Limb (tissue), 2 donors: Measurements from ENCODE around the gene C16orf87.
A peak's percentile ranks its signal among the peaks of the same experiment; 100 is the strongest.
"Not testable (repeated sequence)": the region's sequence is repeated elsewhere in the genome, so short reads cannot be mapped to it uniquely, and the experiment has no call there.

Source experiments
- DNase-seq, 2 donors: peaks; one replicate each; pipeline ENCODE4 v3.0.0-alpha.2; 2016; ENCODE audit errors: extremely low spot score in 2 of 2

Gene C16orf87, protein sequence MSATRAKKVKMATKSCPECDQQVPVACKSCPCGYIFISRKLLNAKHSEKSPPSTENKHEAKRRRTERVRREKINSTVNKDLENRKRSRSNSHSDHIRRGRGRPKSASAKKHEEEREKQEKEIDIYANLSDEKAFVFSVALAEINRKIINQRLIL

DNA sequence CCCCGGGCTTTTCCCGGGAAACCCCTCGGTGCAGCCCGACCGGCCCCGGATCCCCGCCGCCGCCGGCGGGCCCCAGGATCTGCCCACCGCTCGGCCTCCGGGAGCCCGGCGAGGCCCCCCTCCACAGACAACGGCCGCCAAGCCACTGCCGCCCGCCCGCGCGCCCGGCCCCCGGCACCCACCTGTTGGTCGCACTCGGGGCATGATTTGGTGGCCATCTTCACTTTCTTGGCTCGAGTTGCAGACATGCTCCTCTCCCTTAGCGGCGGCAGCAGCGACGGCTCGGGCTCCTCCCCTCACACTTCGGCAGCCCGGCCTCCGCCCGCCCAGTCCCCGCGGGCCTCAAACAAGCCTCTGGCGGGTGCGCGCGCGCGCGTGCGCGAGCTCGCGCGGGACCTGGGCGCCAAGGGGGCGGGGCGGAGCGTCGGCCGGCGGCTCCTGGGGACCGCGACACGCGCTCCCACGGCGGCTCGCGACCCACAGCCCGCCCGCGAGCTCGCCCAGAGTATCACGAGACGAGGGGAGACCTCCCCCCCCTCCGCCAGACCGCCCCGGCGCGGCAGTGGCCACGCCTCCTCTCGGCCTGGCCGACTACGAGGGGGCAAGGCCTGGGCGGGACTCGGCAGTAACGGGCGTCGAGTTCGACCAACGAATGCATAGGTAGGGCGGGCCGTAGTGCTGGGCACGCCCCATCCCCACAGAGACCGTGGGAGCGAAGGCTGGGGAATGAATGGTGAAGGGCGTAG lies at the start of gene C16orf87:
Gene C16orf87 (minus strand): TSS at position 279 of the 746 bp plus-strand sequence. CDS start 31 bp downstream, at position 248.
- DNase-seq = peak; percentile 93 to 96

DNA sequence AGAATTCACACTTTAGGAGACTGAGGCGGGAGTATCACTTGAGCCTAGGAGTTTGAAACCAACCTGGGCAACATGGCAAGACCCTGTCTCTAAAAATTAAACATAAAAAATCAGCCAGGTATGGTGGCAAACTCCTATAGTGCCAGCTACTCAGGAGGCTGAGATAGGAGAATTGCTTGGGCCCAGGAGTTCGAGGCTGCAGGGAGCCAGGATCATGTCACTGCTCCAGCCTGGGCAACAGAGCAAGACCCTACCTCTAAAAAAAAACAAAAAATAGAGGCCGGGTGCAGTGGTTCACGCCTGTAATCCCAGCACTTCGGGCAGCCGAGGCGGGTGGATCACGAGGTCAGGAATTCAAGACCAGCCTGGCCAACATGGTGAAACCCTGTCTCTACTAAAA lies 44.3 kb upstream of the C16orf87 start:
- DNase-seq = no peak

DNA sequence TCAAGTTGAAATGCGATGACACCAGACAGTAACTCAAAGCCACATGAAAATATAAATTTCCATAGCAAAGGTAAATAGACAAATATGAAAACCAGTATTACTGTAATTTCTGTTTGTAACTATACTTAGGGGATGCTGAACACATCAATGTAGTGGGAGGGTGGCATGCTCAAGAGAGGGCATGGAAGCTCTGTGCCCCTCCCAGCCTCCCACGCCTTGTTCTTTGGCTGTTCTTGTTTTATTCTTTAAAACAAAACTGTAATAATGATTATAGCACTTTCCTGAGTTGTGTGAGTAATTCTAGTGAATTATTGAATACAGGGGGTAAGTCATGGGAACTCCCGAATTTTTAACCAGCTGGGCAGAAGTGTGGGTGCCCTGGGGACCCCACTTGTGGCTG lies 42.2 kb upstream of the C16orf87 start:
- DNase-seq = no peak

DNA sequence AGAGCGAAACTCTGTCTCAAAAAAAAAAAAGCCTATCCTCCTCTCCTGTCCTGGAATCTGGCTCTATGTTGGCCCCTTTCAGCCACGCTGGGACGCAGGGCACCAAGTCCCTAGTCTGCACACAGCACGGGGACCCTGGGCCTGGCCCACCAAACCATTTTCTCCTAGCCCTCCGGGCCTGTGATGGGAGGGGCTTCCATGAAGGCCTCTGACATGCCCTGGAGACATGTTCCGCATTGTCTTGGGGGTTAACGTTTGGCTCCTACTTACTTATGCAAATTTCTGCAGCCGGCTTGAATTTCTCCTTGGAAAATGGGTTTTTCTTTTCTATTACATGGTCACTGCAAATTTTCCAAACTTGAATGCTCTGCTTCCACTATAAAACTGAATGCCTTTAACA lies 40.6 kb upstream of the C16orf87 start:
- DNase-seq = no peak

DNA sequence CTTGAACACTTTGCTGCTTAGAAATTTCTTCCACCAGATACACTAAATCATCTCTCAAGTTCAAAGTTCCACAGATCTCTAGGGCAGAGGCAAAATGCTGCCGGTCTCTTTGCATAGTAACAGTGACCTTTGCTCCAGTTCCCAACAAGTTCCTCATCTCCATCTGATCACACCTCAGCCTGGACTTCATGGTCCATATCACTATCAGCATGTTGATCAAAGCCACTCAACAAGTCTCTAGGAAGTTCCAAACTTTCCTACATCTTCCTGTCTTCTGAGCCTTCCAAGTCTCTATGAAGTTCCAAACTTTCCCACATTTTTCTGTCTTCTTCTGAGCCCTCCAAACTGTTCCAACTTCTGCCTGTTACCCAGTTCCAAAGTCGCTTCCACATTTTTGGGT lies 37.9 kb upstream of the C16orf87 start:
- DNase-seq = not testable (repeated sequence)

DNA sequence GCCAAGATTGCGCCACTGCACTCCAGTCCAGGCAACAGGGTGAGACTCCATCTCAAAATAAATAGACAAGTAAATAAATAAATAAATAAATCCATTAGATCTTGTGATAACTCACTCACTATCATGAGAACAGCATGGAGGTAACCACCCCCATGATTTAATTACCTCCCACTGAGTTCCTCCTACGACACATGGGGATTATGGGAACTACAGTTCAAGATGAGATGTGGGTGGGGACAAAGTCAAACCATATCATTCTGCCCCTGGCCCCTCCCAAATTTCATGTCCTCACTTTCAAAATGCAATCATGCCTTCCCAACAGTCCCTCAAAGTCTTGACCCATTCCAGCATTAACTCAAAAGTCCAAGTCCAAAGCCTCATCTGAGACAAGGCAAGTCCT lies 36.5 kb upstream of the C16orf87 start:
- not testable (repeated sequence) for DNase-seq

DNA sequence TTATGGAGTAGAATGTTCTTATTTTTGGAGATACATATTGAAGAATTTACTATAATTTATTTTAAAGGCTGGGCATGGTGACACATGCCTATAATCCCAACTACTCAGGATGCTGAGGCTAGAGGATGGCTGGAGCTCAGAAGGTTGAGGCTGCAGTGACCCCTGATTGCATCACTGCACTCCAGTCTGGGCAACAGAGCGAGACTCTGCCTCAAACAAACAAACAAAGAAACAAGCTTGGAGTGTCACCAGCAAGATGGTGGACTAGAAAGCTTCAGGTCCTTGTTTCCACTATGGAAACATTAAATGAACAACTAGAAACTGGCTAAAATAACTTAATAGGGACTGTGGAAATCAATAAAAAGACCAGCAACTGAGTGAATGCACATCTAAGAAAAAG lies 35.3 kb upstream of the C16orf87 start:
- DNase-seq = no peak

DNA sequence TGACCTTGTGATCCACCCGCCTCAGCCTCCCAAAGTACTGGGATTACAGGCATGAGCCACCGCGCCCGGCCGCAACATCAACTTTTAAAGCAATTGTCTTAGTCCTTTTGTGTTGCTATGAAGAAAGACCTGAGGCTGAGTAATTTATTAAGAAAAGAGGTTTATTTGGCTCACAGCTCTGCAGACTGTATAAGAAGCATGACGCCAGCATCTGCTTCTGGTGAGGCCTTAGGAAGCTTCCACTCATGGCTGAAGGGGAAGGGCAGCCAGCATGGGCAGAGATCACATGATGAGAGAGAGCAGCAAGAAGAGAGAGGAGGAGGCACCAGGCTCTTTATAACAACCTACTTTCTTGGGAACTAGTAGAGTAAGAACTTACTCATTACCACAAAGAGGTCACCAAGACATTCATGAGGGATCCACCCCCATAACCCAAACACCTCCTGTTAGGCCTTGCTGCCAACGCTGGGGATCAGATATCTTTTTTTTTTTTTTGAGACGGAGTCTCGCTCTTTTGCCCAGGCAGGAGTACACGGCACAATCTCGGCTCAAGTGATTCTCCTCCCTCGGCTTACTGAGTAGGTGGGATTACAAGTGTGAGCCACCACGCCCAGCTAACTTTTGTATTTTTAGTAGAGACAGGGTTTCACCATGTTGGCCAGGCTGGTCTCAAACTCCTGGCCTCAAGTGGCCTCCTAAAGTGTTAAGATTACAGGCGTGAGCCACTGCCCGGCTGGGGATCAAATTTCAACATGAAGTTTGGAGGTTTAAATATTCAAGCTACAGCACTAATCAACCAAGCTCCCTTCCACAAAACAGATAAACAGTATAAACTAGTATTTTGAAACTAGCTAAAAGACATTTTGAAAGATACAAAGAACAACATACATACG lies 31.8 kb upstream of the C16orf87 start:
- DNase-seq = no peak

DNA sequence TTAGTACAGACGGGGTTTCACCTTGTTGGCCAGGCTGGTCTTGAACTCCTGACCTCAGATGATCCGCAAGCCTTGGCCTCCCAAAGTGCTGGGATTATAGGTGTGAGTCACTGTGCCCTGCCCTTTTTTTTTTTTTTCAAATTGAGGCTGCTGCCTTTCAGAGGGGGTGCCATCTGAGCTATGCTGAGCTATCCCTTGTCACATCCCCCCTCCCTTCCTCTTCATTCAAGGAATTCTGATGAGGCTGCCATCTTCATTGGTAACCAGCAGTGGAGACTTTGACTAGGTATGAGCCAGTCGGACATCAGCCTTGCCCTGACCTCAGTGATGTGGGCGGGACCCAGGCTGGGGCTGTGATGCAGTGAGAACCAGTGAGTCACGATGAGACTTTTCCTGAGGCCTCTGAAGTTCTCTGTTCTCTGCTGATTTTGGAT lies 28.8 kb upstream of the C16orf87 start:
- DNase-seq = no peak

DNA sequence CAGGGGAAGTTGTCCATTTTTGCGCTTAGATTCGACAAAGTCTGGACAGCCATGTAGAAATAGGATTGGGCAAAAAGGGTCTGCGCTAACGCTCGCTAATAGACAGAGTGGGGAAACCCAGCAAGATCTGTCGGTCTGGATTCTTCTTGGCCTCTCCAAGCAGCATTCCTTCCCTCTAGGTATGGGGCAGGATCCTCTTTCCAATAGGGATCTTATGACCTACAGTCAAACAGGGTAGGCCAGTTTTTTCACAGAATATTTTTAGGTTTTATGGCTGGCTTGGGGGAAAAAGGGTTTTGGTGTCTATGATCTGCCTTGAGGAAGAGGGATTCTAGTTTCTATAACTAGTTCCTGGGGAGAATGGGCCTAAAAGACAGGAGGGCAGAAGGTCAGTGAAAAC lies 27.2 kb upstream of the C16orf87 start:
- DNase-seq = no peak

DNA sequence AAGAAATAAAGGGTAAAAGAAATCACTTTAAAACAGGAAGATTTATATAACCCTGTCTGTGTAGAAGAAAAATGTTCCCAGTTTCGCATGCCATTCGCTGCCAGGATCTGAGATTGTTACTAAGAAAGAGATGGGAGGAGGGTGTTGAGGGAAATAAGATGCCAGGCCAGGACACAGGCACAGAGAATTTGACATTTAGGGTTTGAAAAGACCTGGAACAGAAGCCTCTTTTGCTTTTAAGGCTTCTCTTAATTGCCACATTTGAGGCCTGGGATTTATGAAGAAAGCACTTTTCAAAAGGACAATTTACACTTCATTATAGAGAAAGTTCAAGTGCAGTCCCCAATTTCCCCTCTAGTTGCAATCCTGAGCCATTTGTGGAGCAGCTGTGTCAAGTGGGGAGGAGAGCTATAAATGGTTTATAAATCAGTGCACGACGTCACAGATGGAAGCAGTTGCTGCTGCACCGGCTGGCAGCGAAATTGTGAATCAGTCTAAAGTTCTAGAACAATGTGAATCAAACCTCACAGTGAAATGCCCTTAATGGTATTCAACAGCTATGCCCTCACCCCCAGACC lies 26.5 kb upstream of the C16orf87 start:
- DNase-seq = peak; percentile 47 to 79

DNA sequence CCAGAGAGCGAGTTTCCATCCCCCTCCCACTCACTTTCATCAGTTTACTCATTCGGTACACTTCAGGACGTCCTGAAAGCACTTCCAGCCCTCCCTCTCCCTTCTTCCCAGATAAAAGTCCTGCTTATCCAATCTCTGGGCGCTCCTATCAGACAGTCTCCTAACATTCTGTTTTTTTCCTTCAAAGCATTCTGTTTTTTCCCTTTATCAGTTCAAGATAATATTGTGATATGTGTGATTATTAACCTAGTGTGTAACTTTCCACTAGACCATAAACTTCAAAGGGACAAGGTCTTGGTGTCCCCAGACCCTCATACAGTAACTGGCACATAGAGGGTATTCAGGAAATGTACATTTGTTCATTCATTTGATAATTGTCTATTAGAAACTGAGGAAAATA lies 24.4 kb upstream of the C16orf87 start:
- DNase-seq = no peak

DNA sequence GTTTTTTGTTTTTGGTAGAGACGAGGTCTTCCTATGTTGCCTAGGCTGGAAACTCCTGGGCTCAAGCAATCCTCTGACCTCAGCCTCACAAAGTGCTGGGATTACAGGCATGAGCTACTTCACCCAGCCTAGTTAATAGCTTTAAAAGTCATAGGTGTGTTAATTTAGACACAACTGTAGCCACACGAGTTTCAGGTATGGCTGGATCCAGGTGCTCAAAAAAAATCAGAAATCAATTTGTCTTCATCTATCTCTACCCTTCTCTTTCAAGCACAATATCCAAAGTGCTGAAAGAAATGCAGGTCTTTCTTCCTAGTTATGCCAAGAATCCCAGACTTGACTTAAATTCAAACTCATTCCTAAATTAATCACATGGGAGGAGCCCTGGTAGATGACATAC lies 23.9 kb upstream of the C16orf87 start:
- no peak for DNase-seq

DNA sequence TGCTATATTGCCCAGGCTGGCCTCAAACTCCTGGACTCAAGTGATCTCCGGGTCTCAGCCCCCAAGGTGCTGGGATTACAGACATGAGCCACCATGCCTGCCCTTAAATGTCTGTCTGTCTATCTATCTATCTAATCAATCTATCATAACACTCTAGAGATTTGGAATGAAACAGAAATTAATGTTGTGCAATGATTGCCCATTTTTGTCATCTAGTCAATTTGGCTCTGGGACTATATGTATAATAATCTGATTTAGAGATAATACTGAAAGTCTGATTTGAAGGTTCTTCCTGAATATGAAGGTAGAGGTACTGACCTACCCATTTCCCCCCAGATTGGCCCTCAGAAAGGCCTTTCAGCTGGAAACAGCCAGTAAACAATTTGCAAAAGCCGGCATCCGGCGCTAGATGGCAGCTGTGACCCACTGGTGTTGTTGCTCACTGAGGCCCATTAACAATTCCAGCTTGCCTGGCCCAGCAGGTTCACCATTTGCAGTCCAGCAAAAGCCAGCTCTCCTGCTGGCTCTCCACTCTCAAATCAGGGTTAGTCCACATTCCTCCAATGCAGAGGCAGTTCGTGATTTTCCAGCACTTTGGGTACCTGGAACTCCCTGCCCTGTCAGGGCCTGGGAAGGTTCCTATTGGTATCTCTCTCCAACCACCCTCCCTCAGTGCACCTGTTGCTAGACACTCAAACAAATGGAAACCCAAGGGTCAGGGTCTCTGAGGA lies 22.9 kb upstream of the C16orf87 start:
- peak; percentile 61 to 87 for DNase-seq

DNA sequence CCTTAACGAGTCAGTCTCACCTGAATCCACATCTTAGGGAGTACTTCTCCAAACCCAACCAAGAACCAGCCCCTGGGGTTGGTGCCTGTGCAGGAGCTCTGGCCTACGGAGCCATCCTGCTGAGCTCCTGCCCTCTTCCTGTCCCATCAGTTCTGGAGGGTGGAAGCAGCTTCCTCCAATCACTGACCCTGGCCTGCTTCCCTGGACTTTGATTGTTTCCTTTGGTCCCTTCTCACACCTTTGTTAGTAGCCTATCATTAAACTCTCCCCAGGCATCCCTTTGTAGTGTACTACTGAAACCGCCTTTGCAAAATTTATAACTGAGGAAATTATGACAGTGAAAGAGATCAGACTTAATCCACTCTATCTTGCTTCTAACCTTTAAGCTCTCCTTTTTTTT lies 21.1 kb upstream of the C16orf87 start:
- DNase-seq = no peak

DNA sequence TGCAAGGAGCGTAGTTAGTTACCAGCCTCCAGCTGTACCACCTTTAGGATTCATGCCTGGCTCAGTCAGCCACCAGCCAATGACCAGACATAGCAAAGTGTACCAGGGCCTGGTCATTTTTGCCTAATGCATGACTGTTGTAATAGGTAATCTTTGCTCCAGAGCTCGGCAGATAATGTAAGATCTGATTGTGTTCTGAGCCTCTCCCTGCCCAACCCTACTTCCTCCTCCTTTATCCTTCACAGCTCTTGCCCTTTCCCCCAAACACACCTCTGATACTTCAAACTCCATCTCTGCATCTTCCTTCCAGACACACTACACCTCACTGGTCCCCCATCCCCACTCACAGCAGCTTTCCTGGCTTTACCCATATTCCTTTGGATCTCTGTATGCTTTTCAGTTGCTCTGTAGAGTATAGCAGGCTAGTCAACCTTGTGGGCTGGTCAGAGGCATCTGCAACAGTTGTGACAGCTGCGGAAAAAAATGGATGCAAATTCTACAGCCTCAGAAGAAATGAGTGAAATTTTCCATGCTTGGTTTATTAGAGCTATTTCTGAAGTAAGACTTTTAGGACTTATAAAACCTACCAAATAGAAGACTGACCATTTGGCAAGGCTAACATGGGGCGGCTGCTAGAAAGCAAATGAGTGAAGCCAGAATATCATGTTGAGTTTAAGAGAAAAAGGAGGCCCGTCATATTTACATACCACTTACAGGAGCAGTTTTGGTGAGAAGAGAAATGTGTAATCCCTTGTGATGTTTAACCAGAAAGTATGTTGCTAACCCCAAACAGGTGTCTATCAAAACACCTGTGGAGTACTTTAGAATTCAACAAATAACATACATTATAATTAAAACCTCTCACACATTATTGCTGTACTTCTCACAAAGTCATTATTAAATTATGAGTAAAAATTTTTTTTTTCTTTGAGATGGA lies 19.9 kb upstream of the C16orf87 start:
- no peak for DNase-seq

DNA sequence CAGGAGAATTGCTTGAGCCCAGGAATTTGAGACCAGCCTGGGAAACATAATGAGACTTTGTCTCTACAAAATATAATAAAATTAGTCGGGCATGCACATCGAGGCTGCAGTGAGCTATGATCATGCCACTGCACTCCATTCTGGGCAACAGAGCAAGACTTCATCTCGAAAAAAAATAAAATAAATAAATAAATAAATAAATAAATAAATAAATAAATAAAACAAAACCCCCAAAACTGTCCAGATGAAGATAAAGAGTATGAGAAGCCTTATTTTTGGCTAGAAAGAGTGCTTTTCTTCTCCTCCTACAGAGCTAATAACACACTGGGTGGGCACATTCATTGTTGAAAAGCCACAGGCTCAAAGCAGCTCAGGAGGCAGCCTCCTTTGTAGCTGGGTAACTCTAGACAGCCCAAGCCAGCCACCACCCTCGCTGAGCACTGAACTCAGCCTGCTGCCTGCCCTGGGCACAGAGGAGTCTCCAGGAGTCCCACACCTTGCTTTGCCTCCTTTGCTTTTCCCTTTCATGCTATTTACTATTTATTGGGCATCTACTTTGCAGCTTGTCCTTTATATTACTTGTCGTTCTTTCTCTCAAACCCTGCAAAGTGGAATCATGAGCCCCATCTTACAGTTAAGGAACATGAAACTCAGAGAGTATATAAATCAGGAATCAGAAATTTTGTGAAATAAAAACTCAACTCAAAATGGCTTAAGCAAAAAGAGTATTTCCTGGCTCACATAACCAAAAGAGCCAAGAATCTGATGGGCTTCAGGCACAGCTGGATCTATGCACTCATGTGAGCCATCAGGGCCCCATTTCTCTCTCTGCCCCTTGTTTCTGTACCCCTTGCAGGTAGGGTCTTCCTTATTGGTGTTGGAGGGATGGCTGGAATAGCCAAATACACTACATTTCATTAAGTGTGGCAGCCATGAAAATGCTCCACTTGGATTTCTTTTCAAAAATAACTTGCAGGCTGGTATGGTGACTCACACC lies 18.1 kb upstream of the C16orf87 start:
- DNase-seq = no peak

DNA sequence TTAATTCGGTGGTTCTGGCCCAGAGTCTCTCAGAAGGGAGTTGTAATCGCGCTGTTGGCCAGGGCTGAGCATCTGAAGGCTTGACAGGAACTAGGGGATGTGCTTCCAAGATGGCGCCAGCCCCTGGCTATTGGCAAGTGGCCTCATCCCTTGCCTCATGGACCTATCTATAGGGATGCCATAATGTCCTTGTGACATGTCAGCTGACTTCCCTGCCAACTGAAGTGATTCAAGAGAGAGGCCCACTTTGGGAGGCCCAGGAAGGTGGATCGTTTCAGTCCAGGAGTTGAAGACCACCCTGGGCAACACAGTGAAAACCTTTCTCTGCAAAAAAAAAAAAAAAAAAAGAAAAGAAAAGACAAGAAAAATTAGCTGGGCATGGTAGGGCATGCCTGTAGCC lies 15.0 kb upstream of the C16orf87 start:
- DNase-seq = no peak

DNA sequence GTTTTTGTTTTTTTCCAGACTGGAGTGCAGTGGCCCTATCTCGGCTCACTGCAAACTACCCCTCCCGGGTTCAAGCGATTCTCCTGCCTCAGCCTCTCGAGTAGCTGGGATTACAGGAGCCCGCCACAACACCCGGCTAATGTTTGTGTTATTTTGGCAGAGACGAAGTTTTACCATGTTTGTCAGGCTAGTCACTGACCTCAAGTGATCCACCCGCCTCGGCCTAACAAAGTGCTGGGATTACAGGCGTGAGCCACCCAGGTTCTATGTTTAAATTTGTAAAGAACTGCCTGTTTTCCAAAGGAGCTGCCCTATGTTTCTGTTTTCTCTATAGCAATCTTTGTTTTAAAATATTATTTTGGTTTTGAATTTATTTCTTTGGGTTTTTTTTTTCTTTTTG lies 13.8 kb upstream of the C16orf87 start:
- DNase-seq = no peak
